DND-41 (cell line): ENCODE results near the gene BTNL9.

Source experiments
- ATAC-seq: fragments of 200-7000 bp; cut with Tn5 transposase; 3 replicates; pipeline ENCODE4 v1.9.1; 2021; ENCODE audit warnings: low read depth; ENCODE audit not compliant: insufficient read depth
- DNase-seq: peaks from one replicate; pipeline ENCODE4 v3.0.0-alpha.2; 2020
- H2AFZ ChIP-seq: 2 replicates; pipeline ENCODE4 v1.6.0; 2012; ENCODE audit warnings: low read depth, low read length
- H3K27ac ChIP-seq: 2 replicates; pipeline ENCODE4 v1.5.1; 2012; ENCODE audit warnings: low read length, inconsistent platforms
- H3K27me3 ChIP-seq: fragments of 200-600 bp; sonication (generic); 2 replicates; pipeline ENCODE4 v1.6.0; 2012; ENCODE audit warnings: low read length, mild to moderate bottlenecking, inconsistent platforms; ENCODE audit not compliant: insufficient read depth, poor library complexity
- H3K36me3 ChIP-seq: 2 replicates; pipeline ENCODE4 v1.5.1; 2012; ENCODE audit warnings: low read length, inconsistent platforms; ENCODE audit not compliant: insufficient read depth
- H3K4me1 ChIP-seq: 2 replicates; pipeline ENCODE4 v1.5.1; 2012; ENCODE audit warnings: mild to moderate bottlenecking, low read length; ENCODE audit not compliant: insufficient read depth
- H3K4me2 ChIP-seq: 2 replicates; pipeline ENCODE4 v1.6.0; 2012; ENCODE audit warnings: mild to moderate bottlenecking, moderate library complexity, low read length, inconsistent platforms; ENCODE audit not compliant: insufficient read depth
- H3K4me3 ChIP-seq, 2 experiments: fragments of 200-600 bp in 1 of 2; shearing (Covaris generic) in 1 of 2; 2 replicates each; pipeline ENCODE4 v1.5.1; 2012 to 2016; ENCODE audit warnings: inconsistent platforms in 2 of 2, low read length in 2 of 2, mild to moderate bottlenecking in 2 of 2, low read depth in 1 of 2, moderate library complexity in 1 of 2
- H3K79me2 ChIP-seq: 2 replicates; pipeline ENCODE4 v1.6.0; 2012; ENCODE audit warnings: low read length, inconsistent platforms; ENCODE audit not compliant: insufficient read depth
- H3K9ac ChIP-seq: 2 replicates; pipeline ENCODE4 v1.6.0; 2012; ENCODE audit warnings: low read depth, mild to moderate bottlenecking, inconsistent platforms, low read length, moderate library complexity
- H3K9me3 ChIP-seq: 2 replicates; pipeline ENCODE4 v1.5.1; 2012; ENCODE audit warnings: low read length, moderate library complexity, mild to moderate bottlenecking, inconsistent platforms; ENCODE audit not compliant: insufficient read depth, severe bottlenecking
- H4K20me1 ChIP-seq: 2 replicates; pipeline ENCODE4 v1.6.0; 2012; ENCODE audit warnings: low read length; ENCODE audit not compliant: insufficient read depth
- EZH2 ChIP-seq: IDR thresholded peaks from 3 replicates; pipeline ENCODE4 v1.6.1; 2012; ENCODE audit warnings: borderline replicate concordance, low read depth, mild to moderate bottlenecking, moderate library complexity, low read length, inconsistent platforms; ENCODE audit not compliant: severe bottlenecking
- TF ChIP-seq, protein P1 (sequence below): IDR thresholded peaks from 2 replicates; pipeline ENCODE4 v1.5.1; 2012; ENCODE audit warnings: borderline replicate concordance, low read length, moderate library complexity, mild to moderate bottlenecking; ENCODE audit not compliant: poor library complexity, severe bottlenecking; ENCODE audit errors: extremely low read depth

The BTNL9 gene

DNA sequence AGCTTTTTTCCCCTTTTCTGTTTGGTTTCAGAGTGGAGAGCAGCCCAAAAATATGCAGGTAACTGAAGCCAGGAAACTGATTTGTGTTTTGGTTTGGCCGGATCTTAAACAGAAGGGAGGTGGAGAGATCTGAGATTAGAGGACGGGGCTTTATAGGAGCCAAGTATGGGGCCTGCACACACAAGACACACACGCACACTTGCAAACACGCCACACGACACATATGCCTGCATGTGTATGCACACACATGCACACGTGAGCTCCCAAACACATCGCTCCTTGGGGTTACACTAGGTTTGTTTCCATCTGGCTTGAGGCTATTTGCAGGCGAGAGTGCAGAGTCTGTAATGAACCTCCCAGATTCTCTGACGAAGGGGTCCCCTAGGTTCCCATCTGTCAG is 18.3 kb downstream of the BTNL9 start:
- Histone ChIP-seq H3K9ac (no peak overlapping the region), H3K4me2 (no peak overlapping the region), H3K4me3 (no peak overlapping the region), H3K27ac (no peak overlapping the region), H4K20me1 (no peaks in the 10 kb centered on the region), H3K79me2 (no peaks in the 10 kb centered on the region), H3K4me1 (no peaks in the 10 kb centered on the region), H2AFZ (no peak overlapping the region), H3K9me3 (no peaks in the 10 kb centered on the region), H3K36me3 (no peaks in the 10 kb centered on the region), H3K27me3 (peaks cover 5% of the 10 kb centered on the region)
- DNase-seq (no peak), ATAC-seq (no peak)
- TF ChIP-seq, protein P1, sequence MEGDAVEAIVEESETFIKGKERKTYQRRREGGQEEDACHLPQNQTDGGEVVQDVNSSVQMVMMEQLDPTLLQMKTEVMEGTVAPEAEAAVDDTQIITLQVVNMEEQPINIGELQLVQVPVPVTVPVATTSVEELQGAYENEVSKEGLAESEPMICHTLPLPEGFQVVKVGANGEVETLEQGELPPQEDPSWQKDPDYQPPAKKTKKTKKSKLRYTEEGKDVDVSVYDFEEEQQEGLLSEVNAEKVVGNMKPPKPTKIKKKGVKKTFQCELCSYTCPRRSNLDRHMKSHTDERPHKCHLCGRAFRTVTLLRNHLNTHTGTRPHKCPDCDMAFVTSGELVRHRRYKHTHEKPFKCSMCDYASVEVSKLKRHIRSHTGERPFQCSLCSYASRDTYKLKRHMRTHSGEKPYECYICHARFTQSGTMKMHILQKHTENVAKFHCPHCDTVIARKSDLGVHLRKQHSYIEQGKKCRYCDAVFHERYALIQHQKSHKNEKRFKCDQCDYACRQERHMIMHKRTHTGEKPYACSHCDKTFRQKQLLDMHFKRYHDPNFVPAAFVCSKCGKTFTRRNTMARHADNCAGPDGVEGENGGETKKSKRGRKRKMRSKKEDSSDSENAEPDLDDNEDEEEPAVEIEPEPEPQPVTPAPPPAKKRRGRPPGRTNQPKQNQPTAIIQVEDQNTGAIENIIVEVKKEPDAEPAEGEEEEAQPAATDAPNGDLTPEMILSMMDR = no peak
- no peak for TF ChIP-seq EZH2

DNA sequence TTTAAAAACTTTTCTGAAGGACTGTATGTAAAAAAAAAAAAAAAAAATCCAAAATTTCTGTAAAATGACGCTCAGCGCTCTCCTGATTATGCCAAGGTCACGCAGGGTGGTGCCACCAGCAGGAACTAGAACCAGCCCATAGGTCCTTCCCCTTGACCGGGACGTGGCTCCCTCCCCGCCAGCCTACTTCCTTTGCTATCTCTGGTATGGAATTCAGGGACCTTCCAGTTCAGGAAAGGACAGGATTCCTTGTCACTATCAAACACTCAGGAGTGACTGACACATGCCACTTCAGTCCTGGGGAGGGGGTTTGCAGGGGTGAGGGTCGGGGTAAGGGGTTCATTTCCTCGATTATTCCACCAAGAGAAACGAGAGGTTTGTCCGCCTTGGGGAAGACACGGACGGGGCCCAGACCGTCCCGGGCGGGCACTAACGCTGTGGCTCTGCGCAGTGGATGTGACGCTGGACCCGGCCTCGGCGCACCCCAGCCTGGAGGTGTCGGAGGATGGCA is 18.8 kb downstream of the BTNL9 start:
- H3K9ac ChIP-seq = no peak overlapping the region
- H3K36me3 ChIP-seq = no peaks in the 10 kb centered on the region
- TF ChIP-seq, protein P1 = no peak
- no peak for TF ChIP-seq EZH2
- H3K4me1 ChIP-seq = no peaks in the 10 kb centered on the region
- H3K4me3 ChIP-seq = no peak overlapping the region
- no peaks in the 10 kb centered on the region for H4K20me1 ChIP-seq
- H3K9me3 ChIP-seq = no peaks in the 10 kb centered on the region
- ATAC-seq (no peak), DNase-seq (no peak)
- H3K79me2 ChIP-seq = no peaks in the 10 kb centered on the region
- H2AFZ ChIP-seq = no peak overlapping the region
- peaks cover under 1% of the 10 kb centered on the region for H3K27me3 ChIP-seq
- H3K27ac ChIP-seq = no peak overlapping the region
- no peak overlapping the region for H3K4me2 ChIP-seq

DNA sequence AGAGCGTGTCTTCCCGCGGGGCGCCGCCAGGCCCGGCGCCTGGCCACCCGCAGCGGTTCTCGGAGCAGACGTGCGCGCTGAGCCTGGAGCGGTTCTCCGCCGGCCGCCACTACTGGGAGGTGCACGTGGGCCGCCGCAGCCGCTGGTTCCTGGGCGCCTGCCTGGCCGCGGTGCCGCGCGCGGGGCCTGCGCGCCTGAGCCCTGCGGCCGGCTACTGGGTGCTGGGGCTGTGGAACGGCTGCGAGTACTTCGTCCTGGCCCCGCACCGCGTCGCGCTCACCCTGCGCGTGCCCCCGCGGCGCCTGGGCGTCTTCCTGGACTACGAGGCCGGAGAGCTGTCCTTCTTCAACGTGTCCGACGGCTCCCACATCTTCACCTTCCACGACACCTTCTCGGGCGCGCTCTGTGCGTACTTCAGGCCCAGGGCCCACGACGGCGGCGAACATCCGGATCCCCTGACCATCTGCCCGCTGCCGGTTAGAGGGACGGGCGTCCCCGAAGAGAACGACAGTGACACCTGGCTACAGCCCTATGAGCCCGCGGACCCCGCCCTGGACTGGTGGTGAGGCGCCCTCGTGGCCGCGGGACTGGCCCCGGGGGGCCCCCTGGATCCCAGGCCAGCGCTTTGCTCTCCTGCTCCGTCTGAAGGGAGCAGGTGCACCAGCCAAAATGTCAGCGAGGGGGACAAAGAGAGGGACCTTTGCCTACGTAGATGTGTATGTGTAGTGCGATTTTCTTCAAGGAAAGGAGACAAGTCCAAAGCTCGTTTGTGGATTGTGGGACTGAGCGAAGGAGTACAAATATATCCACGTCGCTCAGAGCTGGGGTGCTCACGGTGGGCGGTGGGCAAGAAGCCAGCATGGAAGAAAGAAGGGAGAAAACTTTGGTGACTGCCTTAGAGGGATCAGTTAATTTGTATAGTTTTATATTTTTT is 19.5 kb downstream of the BTNL9 start:
- no peak overlapping the region for H3K4me3 ChIP-seq

More for the DNA sequence above, 19.5 kb downstream of the BTNL9 start:
- Histone ChIP-seq H3K79me2 (no peaks in the 10 kb centered on the region), H3K27ac (no peak overlapping the region), H3K9me3 (no peaks in the 10 kb centered on the region), H2AFZ (no peak overlapping the region), H3K4me1 (no peaks in the 10 kb centered on the region), H4K20me1 (no peaks in the 10 kb centered on the region), H3K9ac (no peak overlapping the region), H3K4me2 (no peak overlapping the region), H3K27me3 (no peaks in the 10 kb centered on the region), H3K36me3 (no peaks in the 10 kb centered on the region)
- no peak for ATAC-seq
- no peak for DNase-seq
- TF ChIP-seq, protein P1 = no peak
- no peak for TF ChIP-seq EZH2
